NCI-H1436 (cell line): ENCODE measurements around the gene PKP4.
"Not testable (repeated sequence)": the region's sequence is repeated elsewhere in the genome, so short reads cannot be mapped to it uniquely, and the experiment has no call there.

Experiments used
- DNase-seq: peaks from one replicate; lab custom pipeline; 2025; lab: John Stamatoyannopoulos, UW

The PKP4 gene

GRCh38 chr2:158456309-158457066 is at the start of gene PKP4, which contains the start of gene CCDC148:
TSS of gene PKP4 (plus strand) at chr2:158456952. CDS start at chr2:158533185, 76,233 bp downstream.
TSS of gene CCDC148 (minus strand) at chr2:158456753. CDS start at chr2:158456439, 314 bp downstream.
- peak; percentile 95 for DNase-seq

- no peak for DNase-seq
Observed at GRCh38 chr2:158407031-158407430, 49.7 kb upstream of the PKP4 start.

DNA sequence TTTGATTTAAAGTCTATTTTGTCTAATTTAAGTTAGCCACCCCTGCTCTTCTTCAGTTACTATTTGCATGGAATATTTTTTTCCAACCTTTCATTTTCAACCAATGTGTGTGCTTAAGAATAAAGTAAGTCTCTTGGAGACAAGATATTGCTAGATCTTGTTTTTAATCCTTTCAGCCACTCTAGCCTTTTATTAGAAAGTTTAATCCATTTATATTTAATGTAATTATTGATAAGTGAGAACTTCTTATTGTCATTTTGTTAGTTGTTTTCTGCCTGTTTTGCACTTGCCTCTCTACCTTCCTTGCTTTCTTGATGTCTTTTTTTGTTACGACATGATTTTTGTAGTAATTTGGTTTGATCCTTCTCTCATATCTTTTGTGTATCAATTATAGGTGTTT is 46.6 kb upstream of the PKP4 start:
- no peak for DNase-seq

- DNase-seq: no peak
Observed at GRCh38 chr2:158411748-158412147, 45.0 kb upstream of the PKP4 start.

GRCh38 chr2:158412206-158412605 is 44.5 kb upstream of the PKP4 start:
- no peak for DNase-seq

- DNase-seq: no peak
Observed at GRCh38 chr2:158413581-158413980, 43.2 kb upstream of the PKP4 start.

- no peak for DNase-seq
Observed at GRCh38 chr2:158414538-158414937, 42.2 kb upstream of the PKP4 start.

GRCh38 chr2:158432117-158432516 is 24.6 kb upstream of the PKP4 start:
- no peak for DNase-seq

- DNase-seq: not testable (repeated sequence)
Observed at GRCh38 chr2:158433716-158434115, 23.0 kb upstream of the PKP4 start.

- DNase-seq: not testable (repeated sequence)
Observed at GRCh38 chr2:158439062-158439461, 17.7 kb upstream of the PKP4 start.

GRCh38 chr2:158443606-158444005 is 13.1 kb upstream of the PKP4 start:
- no peak for DNase-seq

GRCh38 chr2:158457092-158457825 is 507 bp downstream of the PKP4 start:
- peak; percentile 41 for DNase-seq

DNA sequence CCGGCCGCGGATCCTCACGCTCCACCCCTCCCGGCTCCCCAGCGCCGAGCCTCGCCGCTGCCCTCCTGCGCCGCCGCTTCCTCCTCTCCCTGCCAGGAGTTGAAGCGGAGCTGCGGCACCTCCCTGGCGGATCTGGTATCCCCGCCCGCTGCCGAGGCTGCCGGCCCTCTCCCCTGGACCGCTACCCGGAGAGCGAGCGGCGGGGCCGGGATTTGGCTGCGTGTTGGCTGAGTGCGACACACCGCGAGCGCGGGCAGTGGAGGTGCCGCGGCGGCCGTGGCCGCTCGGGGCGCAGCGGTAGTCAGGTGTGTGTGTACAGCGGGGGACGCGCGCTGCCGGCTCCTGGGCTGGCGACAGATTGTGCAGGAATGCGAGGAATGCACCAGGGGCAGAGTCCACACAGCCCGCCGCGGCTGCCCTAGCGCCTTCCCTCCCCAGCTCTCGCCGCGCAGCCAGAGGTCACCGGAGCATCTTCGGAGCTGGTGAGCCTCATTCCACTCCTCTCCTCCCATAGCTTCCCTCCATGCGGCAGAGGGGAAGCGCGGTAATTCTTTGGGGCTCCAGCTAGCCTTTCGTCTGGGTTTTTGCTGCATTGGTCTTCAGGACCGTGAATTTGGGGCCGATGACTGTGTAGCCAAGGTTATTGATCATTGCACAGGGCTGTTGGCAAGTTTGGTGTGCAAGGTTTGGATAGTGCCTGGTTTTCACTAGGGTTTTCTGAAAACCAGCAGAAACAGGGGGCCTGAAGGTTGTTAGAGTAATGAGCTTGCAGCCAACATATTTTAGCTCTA is 1.3 kb downstream of the PKP4 start:
- DNase-seq: peak; percentile 44

DNA sequence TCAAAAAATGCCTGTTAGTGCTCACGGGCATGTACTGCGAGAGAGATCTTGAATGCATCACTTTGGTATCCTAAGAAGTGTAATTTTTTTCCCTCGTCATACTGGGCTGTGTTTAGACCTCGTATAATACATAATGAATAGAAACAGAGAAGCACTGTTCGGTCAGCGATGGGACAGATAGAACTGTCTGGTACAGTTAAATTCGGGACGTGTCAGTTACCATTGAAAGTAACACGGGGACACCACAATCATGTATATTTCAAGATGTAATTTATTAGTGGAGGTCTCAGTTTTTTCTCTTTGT is 1.8 kb downstream of the PKP4 start:
- DNase-seq: no peak

GRCh38 chr2:158459161-158460003 is 2.6 kb downstream of the PKP4 start:
- no peak for DNase-seq

- no peak for DNase-seq
Observed at GRCh38 chr2:158460632-158461297, 4.0 kb downstream of the PKP4 start.

DNA sequence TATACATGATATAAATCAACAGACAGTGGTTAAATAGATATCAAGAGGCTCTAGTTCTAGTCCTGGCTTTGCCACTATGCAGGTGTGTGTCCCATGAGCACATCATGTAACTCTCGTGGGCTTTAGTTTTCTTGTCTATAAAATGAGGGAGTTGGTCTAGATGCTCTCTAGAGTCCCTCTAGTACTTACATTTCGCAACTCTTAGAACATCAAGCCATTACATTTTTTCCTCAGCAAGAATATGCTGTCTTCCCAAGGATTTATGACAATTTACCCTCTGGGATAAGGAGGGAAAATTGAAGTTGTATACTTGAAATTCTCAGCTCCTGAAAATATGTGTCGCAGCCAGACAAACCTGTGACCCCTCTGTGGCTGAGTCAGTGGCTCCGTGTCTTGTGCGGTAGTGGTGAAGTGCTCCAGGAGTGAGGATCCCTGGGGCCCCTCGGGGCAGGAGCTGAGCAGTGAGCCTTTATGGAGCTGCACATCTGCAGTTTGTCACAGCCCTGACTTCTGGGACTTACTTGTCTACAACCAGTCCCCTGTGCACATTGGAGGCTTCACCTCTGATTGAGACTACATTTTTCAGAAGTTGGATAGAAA is 6.8 kb downstream of the PKP4 start:
- no peak for DNase-seq

- DNase-seq: peak; percentile 39
Observed at GRCh38 chr2:158464426-158465281, 7.9 kb downstream of the PKP4 start.

DNA sequence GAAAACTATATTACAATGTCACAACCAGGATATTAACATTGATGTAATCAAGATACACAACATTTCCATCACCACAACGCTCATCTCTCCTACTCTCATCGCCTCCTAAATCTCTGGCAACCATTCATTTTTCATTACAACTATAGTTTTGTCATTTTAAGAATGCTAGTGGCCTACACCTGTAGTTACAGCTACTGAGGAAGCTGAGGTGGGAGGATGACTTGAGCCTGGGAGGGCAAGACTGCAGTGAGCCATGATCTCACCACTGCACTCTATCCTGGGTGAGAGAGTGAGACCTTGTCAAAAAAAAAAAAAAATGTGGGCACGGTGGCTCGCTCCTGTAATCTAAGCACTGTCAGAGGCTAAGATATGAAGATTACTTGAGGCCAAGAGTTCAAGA is 10.5 kb downstream of the PKP4 start:
- no peak for DNase-seq

DNA sequence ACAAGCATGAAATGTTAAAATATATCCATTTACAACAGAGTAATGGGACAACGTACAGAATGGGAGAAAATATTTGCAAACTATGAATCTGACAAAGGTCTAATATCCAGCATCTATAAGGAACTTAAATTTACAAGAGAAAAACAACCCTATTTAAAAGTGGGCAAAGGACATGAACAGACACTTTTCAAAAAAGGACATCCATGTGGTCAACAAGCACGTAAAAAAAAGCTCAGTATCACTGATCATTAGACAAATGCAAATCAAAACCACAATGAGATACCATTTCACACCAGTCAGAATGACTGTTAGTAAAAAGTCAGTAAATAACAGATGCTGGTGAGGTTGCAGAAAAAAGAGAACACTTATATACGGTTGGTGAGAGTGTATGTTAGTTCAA is 16.1 kb downstream of the PKP4 start:
- DNase-seq: not testable (repeated sequence)
